ENCODE results near the gene MAG.

Gene MAG

DNA sequence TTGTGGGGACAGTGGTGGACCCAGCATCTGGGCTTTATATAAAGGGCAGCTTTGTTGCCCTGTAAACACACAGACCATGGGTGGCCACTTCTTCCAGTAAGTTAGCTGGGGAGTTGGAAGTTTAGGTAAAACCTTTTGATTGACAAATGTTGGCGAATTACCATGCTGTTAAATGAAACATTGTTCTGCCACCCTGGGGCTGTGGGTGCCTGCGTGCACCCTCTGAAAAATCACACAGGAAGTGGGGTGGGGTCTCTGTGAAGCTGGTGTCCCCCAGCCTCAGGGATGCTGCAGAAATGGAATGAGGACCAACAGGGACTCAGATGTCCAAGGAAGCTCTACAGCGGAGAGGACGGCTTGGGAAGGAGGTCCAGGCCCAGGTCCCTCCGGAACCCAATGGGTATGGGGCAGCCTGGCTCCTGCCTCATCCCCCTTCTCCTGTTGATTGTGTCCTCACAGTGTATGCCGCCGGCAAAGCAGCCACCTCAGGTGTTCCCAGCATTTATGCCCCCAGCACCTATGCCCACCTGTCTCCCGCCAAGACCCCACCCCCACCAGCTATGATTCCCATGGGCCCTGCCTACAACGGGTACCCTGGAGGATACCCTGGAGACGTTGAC, 26.0 kb upstream of the MAG start:
- DNase-seq = no peak

DNA sequence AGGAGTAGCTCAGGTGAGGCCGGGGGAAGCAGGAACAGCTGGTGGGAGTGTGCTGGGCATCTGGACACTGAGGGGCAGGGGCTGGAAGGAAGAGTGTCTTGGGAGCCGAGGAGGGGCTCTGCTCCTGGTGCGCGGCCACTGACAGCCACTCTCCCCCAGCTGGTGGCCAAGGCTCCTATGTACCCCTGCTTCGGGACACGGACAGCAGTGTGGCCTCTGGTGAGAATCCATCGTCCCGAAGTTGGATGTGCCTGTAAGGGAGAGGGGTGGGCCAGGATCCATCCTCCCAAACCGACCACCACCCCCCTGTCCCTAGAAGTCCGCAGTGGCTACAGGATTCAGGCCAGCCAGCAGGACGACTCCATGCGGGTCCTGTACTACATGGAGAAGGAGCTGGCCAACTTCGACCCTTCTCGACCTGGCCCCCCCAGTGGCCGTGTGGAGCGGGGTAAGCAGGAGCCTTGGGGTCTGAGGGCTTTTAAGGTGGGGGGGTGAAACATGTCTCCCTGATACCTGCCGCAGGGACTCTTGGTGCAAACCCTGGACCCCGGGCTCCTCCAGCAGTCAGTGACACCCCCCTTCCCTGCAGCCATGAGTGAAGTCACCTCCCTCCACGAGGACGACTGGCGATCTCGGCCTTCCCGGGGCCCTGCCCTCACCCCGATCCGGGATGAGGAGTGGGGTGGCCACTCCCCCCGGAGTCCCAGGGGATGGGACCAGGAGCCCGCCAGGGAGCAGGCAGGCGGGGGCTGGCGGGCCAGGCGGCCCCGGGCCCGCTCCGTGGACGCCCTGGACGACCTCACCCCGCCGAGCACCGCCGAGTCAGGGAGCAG, 25.2 kb upstream of the MAG start:
- no peak for DNase-seq

DNA sequence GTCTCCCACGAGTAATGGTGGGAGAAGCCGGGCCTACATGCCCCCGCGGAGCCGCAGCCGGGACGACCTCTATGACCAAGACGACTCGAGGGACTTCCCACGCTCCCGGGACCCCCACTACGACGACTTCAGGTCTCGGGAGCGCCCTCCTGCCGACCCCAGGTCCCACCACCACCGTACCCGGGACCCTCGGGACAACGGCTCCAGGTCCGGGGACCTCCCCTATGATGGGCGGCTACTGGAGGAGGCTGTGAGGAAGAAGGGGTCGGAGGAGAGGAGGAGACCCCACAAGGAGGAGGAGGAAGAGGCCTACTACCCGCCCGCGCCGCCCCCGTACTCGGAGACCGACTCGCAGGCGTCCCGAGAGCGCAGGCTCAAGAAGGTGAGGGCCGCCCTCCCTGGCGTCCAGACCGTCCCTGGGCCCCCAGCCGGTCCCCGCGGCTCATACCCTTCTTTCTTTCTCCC, 24.6 kb upstream of the MAG start:
- DNase-seq = no peak

DNA sequence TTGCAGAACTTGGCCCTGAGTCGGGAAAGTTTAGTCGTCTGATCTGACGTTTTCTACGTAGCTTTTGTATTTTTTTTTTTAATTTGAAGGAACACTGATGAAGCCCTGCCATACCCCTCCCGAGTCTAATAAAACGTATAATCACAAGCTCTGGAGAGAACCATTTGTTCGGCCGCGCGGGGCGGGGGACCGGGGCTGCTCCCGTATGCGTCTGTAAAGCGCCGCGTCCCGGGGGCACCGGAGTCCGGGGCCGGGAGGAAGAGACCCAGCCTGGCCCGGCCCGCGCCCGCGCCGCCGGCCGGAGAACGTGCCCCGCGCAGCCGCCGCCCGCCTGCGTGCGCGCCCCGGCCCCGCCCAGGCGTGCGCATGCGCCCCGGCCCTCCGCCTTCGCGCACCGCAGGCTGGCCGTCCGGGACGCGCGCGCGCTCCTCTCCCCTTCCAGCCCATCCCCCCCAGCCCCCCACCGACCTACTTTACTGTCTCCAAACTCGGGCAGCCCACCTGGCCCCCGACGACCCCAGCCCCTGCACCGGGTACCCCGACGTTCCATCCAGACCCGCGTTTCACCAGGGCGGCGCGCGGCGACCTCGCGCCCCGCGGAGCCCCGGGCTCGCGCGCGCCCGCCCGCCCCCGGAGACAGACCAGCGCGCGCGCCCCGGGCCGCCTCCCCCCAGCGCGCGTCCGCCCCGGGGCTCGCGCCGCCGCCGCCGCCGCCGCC, 24.0 kb upstream of the MAG start:
- DNase-seq = peak; percentile 57 to 66

DNA sequence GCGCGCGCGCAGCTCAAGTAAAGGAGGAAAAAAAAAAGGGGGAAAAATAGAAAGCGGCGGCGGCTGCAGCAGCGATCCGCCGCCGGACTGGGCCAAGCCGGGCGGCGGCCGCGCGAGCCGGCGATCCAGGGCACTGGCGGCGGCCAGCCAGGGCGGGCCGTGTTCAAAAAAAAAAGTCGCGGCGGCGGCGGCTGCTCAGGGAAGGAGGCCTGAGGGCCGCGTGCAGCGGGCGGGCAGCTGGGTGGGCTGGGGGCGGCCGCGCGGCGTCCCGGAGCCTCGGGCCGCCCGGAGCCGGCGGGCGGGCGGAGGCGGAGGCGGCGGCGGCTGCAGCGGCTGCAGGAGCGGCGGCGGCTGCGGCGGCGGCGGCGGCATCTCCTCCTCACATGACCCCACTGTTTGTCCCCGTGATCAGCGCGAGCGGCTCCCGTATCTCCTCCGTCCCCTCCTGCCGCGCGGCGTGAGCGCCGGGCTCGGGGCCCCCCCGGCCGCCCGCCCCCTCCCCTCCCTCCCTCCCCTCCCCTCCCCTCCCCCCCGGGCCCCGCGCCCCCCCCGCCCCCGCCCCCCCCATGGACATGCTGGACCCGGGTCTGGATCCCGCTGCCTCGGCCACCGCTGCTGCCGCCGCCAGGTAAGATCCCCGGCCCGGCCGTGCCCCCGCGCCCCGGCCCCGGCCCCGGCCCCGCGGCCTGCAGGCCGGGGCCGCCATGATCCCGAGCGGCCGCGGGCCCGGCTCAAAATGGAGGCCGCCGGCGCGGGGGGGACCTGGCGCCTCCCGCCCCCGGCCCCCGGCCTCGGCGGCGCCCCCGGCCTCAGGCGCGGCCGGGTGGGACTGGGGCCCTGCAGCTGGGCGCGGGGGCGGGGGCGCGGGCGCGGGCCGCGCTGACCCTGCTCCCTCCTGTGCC, 23.2 kb upstream of the MAG start, which contains the start of gene USF2:
TSS of gene USF2 (plus strand) at position 427 of the 902 bp plus-strand sequence. CDS start at position 567, 140 bp downstream.
- DNase-seq = peak; percentile 73 to 74

DNA sequence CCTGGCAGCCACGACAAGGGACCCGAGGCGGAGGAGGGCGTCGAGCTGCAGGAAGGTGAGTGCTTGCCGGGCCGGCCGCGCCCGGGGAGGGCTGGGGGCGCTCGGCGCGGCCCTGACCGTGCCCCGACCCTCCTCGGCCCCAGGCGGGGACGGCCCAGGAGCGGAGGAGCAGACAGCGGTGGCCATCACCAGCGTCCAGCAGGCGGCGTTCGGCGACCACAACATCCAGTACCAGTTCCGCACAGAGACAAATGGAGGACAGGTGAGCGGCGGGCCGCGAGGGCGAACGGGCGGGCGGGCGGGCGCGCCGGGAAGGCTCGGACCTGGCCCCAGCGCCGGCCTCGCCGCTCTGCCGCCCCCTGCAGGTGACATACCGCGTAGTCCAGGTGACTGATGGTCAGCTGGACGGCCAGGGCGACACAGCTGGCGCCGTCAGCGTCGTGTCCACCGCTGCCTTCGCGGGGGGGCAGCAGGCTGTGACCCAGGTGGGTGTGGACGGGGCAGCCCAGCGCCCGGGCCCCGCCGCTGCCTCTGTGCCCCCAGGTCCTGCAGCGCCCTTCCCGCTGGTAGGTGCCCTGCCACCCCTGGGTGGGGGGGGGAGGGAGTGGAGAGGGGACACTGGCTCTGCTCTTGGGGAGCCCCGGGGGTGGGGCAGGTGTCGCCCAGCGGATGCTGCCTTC, 22.4 kb upstream of the MAG start:
- peak; percentile 62 to 75 for DNase-seq

DNA sequence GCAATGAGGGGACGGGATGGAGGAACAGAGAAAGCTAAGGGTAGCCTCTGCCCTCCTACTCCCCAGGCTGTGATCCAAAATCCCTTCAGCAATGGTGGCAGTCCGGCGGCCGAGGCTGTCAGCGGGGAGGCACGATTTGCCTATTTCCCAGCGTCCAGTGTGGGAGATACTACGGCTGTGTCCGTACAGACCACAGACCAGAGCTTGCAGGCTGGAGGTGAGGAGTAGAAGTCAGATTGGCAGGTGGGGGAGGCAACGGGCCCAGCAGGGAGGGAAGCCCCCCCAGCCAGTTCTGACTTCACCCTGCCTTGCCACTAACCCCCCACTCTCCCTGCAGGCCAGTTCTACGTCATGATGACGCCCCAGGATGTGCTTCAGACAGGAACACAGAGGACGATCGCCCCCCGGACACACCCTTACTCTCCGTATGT, 21.6 kb upstream of the MAG start:
- no peak for DNase-seq

DNA sequence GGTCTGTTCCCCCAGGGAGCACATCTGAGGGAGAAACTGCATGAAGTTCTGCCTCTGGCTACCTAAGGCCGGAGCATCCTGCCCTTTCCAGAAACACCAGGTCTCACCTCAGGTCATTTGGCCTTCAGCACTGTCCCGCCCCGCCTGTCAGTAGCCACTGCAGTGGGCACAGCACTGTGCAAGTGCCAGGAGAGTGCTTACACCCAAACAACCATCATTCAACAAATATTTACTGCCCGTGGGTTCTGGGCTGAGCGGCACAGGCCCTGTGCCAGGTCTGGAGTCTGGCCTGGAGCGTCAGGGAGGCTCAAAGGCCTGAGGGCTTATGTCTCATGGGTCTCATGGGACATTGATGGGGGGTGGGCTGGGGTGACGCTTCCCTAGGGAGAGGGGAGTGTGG, 20.4 kb upstream of the MAG start:
- no peak for DNase-seq

DNA sequence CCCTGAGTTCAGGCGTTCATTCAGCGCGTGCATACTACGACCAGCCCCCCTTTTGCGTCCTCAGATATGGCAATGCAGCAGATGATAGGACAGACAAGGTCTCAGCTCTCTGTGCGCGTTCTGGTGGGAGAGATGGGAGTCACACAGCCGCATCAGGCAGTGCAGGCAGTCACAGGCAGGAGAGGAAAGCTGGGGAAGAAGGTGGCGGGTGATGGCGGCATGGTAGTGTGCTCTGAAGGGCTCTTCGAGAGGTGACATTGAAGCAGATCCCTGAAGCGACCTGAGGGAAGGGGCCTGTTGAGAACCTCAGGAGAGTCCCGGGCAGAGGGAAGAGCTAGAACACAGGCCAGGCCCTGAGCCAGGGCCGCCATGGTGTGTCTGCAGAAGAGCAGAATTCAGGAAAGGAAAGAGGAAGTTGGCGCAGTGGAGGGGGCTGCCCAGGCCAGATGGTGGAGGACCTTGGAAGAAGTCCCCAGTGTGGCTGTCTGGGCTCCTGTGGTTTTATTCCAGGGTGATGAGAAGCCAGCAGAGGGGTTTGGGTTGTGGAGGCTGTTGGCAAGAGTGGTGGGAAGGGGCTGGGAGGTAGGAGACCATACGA, 19.7 kb upstream of the MAG start:
- DNase-seq = no peak

DNA sequence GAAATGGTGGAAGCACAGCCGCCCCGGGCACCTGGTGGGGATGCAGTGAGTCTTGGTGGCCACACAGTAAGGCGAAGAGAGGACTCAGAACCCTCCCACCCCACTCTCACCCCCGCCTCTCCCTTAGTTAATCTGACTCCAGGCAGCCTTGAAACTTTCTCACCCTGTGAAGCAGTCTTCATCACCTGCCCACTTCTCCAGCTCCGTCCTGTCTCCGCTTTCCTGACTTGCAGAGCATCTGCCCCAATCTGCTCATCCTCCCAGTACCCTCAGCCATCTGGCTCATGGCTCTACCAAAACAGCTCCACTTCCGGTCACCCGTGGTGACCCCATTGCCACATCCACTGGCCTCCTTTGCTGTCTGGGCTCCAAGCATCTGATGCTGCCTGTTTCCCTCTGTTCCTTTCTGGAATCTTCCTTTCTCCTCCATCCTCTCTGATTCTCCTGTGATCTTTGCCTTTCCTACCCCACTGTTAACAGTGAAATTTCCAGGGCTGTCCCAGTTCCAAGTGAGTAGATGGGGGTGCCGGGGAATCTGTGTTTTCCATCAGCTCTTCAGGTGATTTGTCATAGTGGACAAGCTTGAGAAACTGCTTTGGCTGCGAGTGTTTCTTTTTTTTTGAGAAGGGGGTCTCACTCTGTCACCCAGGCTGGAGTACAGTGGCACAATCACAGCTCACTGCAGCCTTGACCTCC, 18.9 kb upstream of the MAG start:
- no peak for DNase-seq

DNA sequence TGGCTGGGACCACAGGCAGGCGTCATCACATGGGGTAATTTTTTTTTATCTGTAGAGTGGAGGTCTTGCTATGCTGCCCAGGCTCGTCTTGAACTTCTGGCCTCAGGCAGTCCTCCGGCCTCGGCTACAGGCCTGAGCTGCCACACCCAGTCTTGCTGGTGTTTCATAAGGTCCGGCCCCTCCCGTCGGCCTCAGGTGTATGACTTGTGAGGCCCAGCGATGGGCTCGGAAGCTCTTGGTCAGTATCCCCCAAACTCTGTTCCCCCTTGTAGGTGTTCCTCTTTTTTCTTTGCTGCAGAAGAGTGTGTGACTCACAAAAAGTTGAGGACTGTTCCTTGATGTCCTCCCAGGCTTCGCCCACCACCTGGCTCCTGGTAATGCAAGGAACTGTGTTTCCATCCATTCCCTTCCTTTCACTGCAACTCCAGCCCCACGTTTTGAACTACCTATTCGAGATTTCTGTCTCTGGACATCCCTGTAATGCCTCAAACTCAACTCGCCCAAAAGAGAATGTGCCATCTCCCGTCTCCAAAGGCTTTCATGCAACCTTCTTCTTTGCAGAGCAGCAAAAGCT, 18.2 kb upstream of the MAG start:
- DNase-seq = no peak

DNA sequence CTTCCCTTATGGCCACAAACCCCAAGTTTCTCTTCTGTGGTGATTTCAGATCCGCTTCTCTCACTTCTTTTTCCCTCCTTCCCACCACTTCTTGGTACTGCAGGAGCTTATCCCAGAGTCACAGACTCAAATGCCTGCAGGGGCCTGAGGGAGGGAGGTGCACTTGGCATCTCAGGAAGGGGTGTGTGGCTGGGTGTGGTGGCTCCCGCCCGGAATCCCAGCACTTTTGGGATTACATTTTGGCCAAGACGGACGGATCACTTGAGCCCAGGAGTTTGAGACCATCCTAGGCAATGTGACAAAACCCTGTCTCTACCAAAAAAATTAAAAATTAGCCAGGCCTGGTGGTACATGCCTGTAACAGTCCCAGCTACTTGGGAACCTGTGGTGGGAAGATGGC, 17.6 kb upstream of the MAG start:
- no peak for DNase-seq

DNA sequence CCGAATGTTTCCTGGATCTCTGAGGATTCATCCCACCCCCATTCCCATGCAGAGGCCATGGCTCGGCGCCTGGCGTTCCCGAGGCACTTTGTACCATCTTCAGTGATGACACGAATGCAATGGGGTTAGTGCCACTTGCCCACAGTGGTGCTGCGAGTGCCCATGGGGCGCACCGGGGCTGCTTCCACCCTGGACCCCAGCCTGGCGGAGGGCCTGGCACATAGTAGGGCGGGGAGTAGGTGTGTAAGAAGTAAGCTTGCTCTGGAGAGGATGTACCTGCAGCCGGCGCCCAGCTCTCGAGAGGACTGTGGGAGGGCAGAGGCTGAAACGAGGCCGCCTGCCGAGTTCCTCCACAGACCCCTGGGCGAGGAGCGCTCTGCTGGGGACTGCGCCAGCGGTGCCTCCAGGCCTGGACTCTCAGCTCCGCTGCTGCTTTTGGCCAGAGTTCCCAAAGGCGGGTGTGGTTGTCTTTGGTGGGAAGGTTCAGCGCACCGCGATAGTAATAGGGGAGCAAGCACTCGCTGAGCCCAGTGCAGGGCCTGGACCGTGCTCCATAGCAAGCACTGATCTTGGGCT, 15.2 kb upstream of the MAG start:
- no peak for DNase-seq

DNA sequence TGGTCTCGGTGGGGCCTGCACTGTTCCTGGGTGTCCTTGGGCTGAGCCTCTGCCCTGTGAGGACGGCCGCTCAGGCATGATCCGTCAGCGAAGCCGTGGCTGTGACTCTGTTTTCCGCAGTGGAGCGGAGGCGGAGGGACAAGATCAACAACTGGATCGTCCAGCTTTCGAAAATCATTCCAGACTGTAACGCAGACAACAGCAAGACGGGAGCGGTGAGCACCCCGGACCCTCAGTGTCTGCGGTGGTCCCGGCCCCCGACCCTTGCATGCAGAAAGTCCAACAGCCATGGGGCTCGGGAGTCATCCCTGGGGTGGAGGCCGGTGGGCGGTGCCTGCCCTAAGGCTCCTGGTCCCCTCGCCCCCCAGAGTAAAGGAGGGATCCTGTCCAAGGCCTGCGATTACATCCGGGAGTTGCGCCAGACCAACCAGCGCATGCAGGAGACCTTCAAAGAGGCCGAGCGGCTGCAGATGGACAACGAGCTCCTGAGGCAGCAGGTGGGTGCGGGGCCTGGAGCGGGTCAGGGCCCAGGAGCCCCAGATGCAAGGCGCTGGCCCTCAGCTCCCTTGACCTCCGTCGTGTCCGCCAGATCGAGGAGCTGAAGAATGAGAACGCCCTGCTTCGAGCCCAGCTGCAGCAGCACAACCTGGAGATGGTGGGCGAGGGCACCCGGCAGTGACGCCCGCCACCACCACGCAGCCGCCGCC, 13.2 kb upstream of the MAG start:
- no peak for DNase-seq

DNA sequence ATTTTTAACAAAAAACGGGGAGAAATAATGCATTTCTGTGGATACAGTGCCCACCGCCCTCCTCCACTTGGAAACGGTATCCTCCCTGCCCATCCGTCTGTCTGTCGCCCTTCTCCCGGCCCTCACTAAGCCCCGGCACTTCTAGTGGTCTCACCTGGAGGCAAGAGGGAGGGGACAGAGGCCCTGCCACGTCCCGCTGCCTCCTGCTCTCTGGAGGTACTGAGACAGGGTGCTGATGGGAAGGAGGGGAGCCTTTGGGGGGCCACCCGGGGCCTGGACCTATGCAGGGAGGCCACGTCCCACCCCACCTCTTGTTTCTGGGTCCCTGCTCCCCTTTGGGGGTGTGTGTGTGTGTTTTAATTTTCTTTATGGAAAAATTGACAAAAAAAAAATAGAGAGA, 12.6 kb upstream of the MAG start:
- no peak for DNase-seq

DNA sequence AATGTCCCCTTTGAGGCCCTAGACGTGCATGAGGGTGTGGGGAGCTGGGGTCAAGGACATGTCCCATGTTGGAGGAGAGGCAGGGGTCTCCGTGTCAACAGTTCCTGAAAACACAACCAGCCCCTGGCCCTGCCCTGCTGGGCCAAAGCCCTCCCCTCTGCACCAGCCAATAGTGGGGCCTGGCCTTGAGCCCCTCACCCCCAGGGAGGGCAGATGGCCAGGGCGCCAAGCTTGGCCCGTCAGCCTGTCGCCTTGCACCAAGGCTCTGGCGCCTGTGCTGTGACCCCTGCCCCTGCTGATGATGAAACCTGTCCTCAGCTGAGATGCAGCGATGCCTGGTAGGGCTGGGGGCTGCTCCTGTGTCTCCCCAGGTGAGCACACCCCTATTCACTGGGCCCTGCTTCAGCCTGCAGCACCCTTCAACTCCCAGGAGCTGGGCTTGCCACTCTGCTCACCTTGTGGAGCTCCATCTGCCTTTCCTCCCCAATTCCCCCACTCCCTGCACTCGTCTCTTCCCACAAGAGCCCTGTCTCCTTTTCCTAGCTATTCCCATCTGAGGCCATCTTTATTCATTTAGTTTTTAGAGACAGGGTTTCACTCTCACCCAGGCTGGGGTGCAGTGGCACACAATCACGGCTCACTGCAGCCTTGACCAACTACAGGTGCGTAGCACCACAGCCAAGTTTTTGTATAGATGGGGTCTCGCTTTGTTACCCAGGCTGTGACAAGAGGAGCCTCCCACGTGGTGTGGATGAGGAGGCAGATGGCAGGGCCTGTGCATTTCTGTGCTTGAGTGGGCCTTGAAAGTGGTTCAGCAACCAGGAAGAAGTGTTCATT, 11.8 kb upstream of the MAG start:
- no peak for DNase-seq

DNA sequence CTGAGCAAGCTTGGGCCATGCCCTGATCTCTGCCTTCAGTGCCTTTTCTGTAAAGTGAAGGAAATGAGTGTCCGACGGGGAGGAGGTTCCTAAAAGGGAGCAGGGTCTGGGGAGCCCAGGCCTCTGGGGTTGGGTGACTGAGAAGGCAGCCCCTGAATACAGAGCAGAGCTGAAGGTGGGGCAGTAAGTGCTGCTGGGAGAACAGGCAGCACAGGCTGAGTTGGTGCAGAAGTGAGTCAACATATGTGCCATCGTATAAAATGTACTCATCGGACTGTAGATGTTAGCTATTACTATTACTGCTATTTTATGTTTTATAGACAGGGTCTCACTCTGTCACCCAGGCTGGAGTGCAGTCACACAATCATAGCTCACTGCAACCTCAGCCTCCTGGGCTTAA, 10.7 kb upstream of the MAG start:
- no peak for DNase-seq

Data from NCI-H2081 (cell line).